HG02970 (cell line): Measurements from ENCODE around the gene HOXB5.

ENCODE experiments used
- ATAC-seq: cut with Tn5 transposase; IDR thresholded peaks from one replicate; pipeline ENCODE4 v1.9.1; 2021; ENCODE audit warnings: mild to moderate bottlenecking, moderate library complexity, moderate number of reproducible peaks; ENCODE audit not compliant: unreplicated experiment, low FRiP score

The HOXB5 gene

DNA sequence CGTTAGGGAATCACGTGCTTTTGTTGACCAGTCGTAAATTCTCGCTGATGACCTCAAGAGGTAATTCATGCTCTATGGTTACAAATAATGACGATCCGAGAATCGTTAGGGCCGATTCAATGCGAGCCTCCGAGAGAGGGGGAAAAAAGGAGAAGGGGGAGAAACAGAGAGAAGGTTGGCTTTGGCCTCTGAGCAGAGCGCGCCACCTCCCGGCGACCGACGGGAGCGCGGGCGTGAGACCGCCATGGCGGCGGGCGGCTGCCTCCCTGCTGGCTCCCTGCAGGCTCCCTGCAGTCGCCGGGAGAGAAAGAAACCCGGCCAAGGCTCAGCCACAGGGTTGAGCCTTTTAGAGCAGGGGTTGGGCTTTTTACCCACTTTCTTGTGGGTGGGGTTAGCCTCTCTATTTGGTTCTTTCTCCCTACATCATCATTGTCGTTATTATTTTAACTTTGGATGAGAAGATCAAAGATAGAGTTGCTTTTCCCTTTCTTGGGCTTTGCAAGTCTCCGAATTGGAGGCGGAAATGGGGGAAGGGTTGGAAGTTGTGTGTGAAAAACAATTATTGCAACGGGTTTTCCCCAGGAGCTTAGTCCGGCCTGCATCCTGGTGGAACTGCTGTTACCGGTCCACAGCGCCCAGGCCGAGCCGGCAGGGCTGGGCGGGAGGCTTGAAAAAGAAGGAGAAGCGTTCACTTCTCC, 410 bp upstream of the HOXB5 start:
- no peak for ATAC-seq

DNA sequence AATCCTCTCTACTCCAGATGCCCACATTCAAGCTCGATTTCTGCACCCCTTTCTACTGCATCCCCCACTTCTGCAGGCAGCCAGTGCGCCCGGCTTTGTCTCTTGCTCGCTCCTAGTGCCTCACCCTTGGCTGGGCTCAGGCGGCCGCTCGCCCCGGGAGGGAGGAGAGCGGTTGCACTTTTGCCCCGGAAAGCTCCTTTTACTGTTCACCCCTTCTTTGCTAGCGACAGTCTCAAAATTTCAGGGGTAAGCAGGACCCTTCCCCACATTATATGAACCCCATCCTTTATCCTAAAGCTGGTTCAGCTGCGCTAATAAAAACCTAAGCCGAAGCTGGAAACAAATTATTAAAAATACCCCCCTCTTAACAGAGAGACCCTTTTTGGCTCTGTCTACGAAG, 1.0 kb downstream of the HOXB5 start:
- ATAC-seq, result no peak

GRCh38 chr17:48592057-48592514, 1.5 kb downstream of the HOXB5 start:
- no peak for ATAC-seq

GRCh38 chr17:48591255-48592056, 2.1 kb downstream of the HOXB5 start:
- ATAC-seq, result no peak

DNA sequence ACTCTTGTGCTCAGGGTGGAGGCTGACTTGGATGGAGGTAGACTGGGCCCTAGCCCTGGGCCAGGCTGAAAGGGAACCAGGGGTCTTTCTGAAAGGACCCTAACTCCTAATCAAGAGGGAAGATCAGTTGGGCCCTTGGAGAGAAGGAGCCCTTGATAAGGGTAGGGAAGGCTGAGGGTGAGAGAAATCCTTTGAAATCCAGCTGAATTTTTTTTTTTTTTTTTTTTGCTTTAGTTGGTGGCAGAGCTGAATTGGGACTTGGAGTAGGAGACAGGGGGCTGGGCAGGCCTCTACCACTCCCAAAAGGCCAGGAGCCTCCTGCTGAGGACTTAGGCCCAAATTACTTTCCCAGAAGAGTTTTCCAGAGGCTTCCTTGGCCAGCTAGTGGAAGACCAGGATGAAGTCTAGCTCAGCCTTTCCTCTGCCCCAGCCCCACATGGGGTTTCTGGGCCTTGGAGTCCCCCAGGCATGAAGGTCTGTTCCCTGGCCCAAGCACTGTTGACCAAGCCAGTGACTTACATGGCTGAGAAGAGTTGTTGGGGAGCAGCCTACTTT, 2.9 kb downstream of the HOXB5 start:
- no peak for ATAC-seq

- no peak for ATAC-seq
Observed at GRCh38 chr17:48589831-48590606, 3.6 kb downstream of the HOXB5 start, which contains the start of gene HOXB3. HOXB3 (minus strand) TSS chr17:48590241; CDS start chr17:48552474, 37,767 bp downstream.

DNA sequence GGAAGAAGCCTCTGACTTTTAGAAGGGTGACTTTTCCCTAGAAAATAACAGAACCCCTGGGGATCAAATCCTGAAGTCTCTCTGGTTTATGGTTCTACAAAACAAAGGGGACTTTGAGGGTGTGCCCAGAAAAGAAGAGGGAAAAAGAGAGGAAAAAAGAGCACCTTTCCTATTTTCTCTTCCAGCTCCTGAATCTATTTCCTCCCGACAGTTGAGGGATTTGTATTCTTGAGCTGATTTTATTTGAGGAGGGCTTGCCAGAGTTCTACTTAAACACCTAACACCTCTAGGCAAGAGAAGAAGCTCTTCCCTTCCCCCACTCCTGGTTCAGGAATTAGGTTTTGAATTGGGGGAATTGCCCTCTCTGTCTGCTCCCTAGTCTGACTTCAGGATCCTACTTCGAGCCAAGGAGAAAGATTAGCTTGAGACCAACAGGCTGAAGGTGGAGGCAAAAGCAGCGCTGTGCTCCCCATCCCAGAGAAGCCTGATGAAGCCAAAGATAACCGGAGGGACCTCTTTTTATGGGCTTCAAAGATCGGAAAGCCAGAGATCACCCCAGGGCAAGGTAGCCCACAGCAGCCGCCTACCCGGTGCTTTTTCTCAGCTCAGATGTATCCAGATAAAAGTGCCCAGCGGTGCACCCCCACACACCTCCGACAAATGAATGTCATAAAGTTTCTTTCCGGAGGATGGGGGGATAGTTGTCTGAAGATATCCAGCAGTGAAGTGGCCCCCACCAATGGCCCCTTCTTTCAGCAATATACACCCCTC, 4.3 kb downstream of the HOXB5 start:
- no peak for ATAC-seq

DNA sequence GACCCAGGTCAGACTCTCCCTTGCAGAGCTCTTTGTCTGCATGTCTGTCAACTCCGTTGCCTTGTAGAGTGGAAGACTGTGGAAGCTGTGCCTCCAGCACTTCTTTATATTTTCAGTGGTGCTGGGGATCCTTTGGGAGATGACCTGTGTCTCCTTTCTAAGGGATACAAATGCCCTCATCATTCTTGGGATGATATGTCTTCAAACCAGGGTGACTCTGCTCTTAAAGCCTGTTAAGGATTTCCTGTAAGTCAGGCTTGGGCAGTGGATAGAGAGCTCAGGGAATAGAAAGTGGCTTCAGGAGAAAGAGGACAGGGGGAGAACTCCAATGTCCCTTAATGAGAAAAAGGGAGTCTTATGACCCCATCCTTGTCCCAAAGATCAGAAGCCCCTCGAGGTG, 5.1 kb downstream of the HOXB5 start:
- no peak for ATAC-seq

- ATAC-seq, result no peak
Observed at GRCh38 chr17:48588074-48588415, 5.5 kb downstream of the HOXB5 start.

GRCh38 chr17:48587276-48588073, 6.1 kb downstream of the HOXB5 start:
- ATAC-seq, result no peak

GRCh38 chr17:48586355-48587258, 7.0 kb downstream of the HOXB5 start:
- ATAC-seq, result no peak

DNA sequence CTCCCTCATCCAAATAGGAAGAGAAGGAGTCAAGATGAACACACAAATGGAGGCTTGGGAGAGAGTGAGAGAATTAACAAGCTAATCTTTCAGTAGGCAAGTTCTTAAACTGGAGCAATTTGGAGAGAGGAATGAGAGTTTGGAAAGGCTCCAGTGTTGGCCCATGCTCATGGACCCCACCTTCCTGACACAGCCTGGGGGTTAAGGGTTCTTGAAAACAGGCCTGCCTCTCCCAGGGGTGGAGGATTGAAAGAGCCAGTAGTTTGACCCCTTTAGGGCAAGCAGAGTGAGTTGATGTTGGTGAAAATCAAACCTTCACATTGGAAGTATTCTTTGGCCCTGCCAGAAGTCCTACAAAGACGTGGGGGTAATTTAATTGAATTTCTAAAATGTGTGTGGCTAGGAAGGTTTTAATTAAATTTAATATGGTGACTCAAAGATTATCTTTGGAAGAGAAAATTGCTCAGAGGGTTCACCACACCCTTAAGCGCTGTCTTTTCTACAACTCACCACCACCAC, 9.3 kb downstream of the HOXB5 start:
- ATAC-seq, result no peak

DNA sequence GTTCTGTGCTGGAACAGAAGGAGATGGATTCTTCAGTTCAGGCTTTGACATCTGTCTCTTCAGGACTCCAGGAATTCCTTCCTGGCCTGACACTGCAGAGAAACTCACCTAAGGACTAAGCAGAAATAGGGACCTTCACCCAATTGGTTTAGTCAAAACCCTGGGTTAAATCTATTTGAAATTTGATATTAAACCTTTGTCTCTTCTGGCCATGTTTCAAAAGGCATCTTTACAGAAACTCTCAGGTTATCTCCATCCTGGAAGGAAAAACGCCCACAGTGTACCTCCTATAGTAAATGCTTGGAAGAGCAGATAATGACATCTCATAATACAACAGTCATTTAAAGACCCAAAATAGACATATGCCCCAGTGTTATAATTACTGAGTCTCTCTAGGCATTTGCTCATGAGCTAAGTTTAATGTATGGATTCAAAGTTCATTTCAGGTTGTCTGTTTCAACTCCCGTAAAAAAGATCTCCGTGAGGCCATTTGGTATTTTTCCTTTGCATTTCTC, 9.8 kb downstream of the HOXB5 start:
- ATAC-seq, result no peak

- no peak for ATAC-seq
Observed at GRCh38 chr17:48582750-48583069, 10.9 kb downstream of the HOXB5 start.

- no peak for ATAC-seq
Observed at GRCh38 chr17:48579760-48580554, 13.6 kb downstream of the HOXB5 start.

DNA sequence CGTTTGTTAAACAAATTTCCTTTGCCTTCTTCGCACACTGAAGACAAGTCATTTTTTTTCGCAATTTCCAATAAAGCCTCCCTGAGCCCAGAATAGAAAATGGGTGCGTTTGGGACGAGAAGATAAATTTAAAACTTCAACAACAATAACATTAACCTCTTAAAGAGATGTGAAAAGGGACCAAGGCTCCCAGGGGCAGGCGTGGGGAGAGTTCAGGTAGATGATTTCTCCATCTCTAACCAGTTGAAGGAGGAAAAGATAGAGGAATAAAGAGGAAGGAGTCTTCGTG, 14.2 kb downstream of the HOXB5 start:
- no peak for ATAC-seq
